Smooth muscle cell (in vitro differentiated cells): Measurements from ENCODE around the gene PILRA. TPM values are rescaled to one million over a fixed set of nuclear protein-coding genes. Genes with fewer than 3 reads are reported as not detected.

Source experiments
- DNase-seq: peaks from one replicate; lab custom pipeline; 2025; ENCODE audit not compliant: unreplicated experiment; lab: John Stamatoyannopoulos, UW
- H2AFZ ChIP-seq: fragments of 200-600 bp; sonication (generic); 2 replicates; pipeline ENCODE4 v1.6.0; 2016; ENCODE audit warnings: antibody characterized with exemption, low read depth, mild to moderate bottlenecking
- H3F3A ChIP-seq: fragments of 200-600 bp; sonication (generic); 2 replicates; pipeline ENCODE4 v1.6.0; 2017; ENCODE audit warnings: antibody characterized with exemption, low read depth
- H3K27ac ChIP-seq: fragments of 200-600 bp; sonication (generic); 2 replicates; pipeline ENCODE4 v1.5.1; 2016; ENCODE audit warnings: low read depth, mild to moderate bottlenecking
- H3K27me3 ChIP-seq: fragments of 200-600 bp; sonication (generic); 2 replicates; pipeline ENCODE4 v1.6.1; 2016; ENCODE audit warnings: low read depth, mild to moderate bottlenecking
- H3K36me3 ChIP-seq: fragments of 200-600 bp; sonication (generic); 2 replicates; pipeline ENCODE4 v1.5.1; 2016; ENCODE audit warnings: low read depth
- H3K4me1 ChIP-seq: fragments of 200-600 bp; sonication (generic); 2 replicates; pipeline ENCODE4 v1.5.1; 2016; ENCODE audit warnings: low read depth
- H3K4me2 ChIP-seq: fragments of 200-600 bp; sonication (generic); 2 replicates; pipeline ENCODE4 v1.6.0; 2016; ENCODE audit warnings: mild to moderate bottlenecking
- H3K4me3 ChIP-seq: fragments of 200-600 bp; sonication (generic); 2 replicates; pipeline ENCODE4 v1.5.1; 2016; ENCODE audit warnings: mild to moderate bottlenecking
- H3K79me2 ChIP-seq: fragments of 200-600 bp; sonication (generic); 2 replicates; pipeline ENCODE4 v1.6.0; 2016; ENCODE audit warnings: low read depth, mild to moderate bottlenecking
- H3K9ac ChIP-seq: fragments of 200-600 bp; sonication (generic); 2 replicates; pipeline ENCODE4 v1.6.0; 2016; ENCODE audit warnings: low read depth
- H3K9me3 ChIP-seq: fragments of 200-600 bp; sonication (generic); replicated peaks from 2 replicates; pipeline ENCODE4 v1.5.1; 2016; ENCODE audit warnings: low read depth
- H4K20me1 ChIP-seq: fragments of 200-600 bp; sonication (generic); 2 replicates; pipeline ENCODE4 v1.6.0; 2016; ENCODE audit warnings: low read depth
- CTCF ChIP-seq: fragments of 200-600 bp; sonication (generic); IDR thresholded peaks from 2 replicates; pipeline ENCODE4 v1.5.1; 2017; ENCODE audit warnings: borderline replicate concordance, mild to moderate bottlenecking, antibody characterized with exemption; ENCODE audit not compliant: insufficient read depth, poor library complexity, severe bottlenecking
- WGBS: methylation state at CpG from one replicate; pipeline ENCODE4 v1.1.7; 2016; ENCODE audit warnings: low lambda C conversion rate; 5-methylcytosine and 5-hydroxymethylcytosine counted together
- polyA plus RNA-seq: library from polyadenylated mRNA; unstranded; fragments of >200 nt; fragmentation: Nextera tagmentation; extraction: Ambion mirVana; gene quantifications from 2 replicates; pipeline ENCODE4 v1.2.1, GENCODE V29; 2016
- total RNA-seq: library from RNA; depleted of rRNA; stranded (reverse); fragments of >200 nt; gene quantifications from 2 replicates; pipeline ENCODE4 v1.2.3, GENCODE V29; 2014

PILRA gene
- total and polyA plus RNA-seq, 2 experiments from 2014 or later: 1.4 to 2.0 TPM

GRCh38 chr7:100394077-100394476 is 20.8 kb downstream of the PILRA start:
- Histone ChIP-seq H3K9ac (no peak overlapping the region), H3K4me1 (no peaks in the 10 kb centered on the region), H3K4me3 (no peak overlapping the region), H3K79me2 (no peaks in the 10 kb centered on the region), H3F3A (no peaks in the 10 kb centered on the region), H3K36me3 (no peaks in the 10 kb centered on the region), H4K20me1 (no peaks in the 10 kb centered on the region), H3K9me3 (no peaks in the 10 kb centered on the region), H3K4me2 (no peak overlapping the region), H3K27ac (no peak overlapping the region), H3K27me3 (peaks cover 17% of the 10 kb centered on the region), H2AFZ (no peak overlapping the region)
- WGBS: 87% methylated on average over 2 of the region's 2 CpGs
- no peak for TF ChIP-seq CTCF
- no peak for DNase-seq

GRCh38 chr7:100396421-100396982 is 23.2 kb downstream of the PILRA start:
- no peak for DNase-seq
- Histone ChIP-seq H3K9me3 (no peaks in the 10 kb centered on the region), H4K20me1 (no peaks in the 10 kb centered on the region), H3K27ac (no peak overlapping the region), H3K4me3 (no peak overlapping the region), H2AFZ (no peak overlapping the region), H3K4me1 (no peaks in the 10 kb centered on the region), H3K9ac (no peak overlapping the region), H3K27me3 (peaks cover 14% of the 10 kb centered on the region), H3F3A (no peaks in the 10 kb centered on the region), H3K79me2 (no peaks in the 10 kb centered on the region), H3K4me2 (no peak overlapping the region), H3K36me3 (no peaks in the 10 kb centered on the region)
- TF ChIP-seq CTCF: no peak
- 83% methylated on average over 9 of the region's 9 CpGs for WGBS

GRCh38 chr7:100397315-100398081 is 24.2 kb downstream of the PILRA start:
- Histone ChIP-seq H3F3A (no peaks in the 10 kb centered on the region), H3K36me3 (no peaks in the 10 kb centered on the region), H3K4me3 (no peak overlapping the region), H3K27ac (no peak overlapping the region), H2AFZ (no peak overlapping the region), H3K9me3 (no peaks in the 10 kb centered on the region), H4K20me1 (no peaks in the 10 kb centered on the region), H3K79me2 (no peaks in the 10 kb centered on the region), H3K27me3 (peaks cover 14% of the 10 kb centered on the region), H3K4me2 (no peak overlapping the region), H3K9ac (no peak overlapping the region), H3K4me1 (no peaks in the 10 kb centered on the region)
- WGBS: 72% methylated on average over 8 of the region's 13 CpGs
- TF ChIP-seq CTCF: no peak
- DNase-seq: no peak
